Retina (tissue), 1 donor: ENCODE results near the gene PLA2G2A.
"Not testable (repeated sequence)": the region's sequence is repeated elsewhere in the genome, so short reads cannot be mapped to it uniquely, and the experiment has no call there.

ENCODE experiments used
- DNase-seq: peaks from one replicate; pipeline ENCODE4 v3.0.0-alpha.2; 2016

Gene PLA2G2A

GRCh38 chr1:19979494-19979977 is at the start of gene PLA2G2A:
Gene PLA2G2A (minus strand): TSS chr1:19979618. CDS start chr1:19978773, 845 bp downstream.
- no peak for DNase-seq

GRCh38 chr1:20028726-20029125 is 49.3 kb upstream of the PLA2G2A start:
- DNase-seq, result no peak

GRCh38 chr1:20028125-20028524 is 48.7 kb upstream of the PLA2G2A start:
- DNase-seq, result no peak

GRCh38 chr1:20017741-20018140 is 38.3 kb upstream of the PLA2G2A start:
- no peak for DNase-seq

GRCh38 chr1:20014153-20014552 is 34.7 kb upstream of the PLA2G2A start:
- DNase-seq, result no peak

GRCh38 chr1:20010016-20010415 is 30.6 kb upstream of the PLA2G2A start:
- DNase-seq, result no peak

GRCh38 chr1:20009212-20009611 is 29.8 kb upstream of the PLA2G2A start:
- DNase-seq, result no peak

- DNase-seq, result no peak
Observed at GRCh38 chr1:20008391-20008841, 29.0 kb upstream of the PLA2G2A start.

- DNase-seq, result not testable (repeated sequence)
Observed at GRCh38 chr1:19998823-19999222, 19.4 kb upstream of the PLA2G2A start.

GRCh38 chr1:19990689-19991088 is 11.3 kb upstream of the PLA2G2A start:
- no peak for DNase-seq

GRCh38 chr1:19990182-19990582 is 10.8 kb upstream of the PLA2G2A start:
- DNase-seq, result not testable (repeated sequence)

GRCh38 chr1:19988267-19989006 is 9.0 kb upstream of the PLA2G2A start:
- DNase-seq, result no peak

GRCh38 chr1:19987719-19988118 is 8.3 kb upstream of the PLA2G2A start:
- no peak for DNase-seq

- not testable (repeated sequence) for DNase-seq
Observed at GRCh38 chr1:19984409-19985016, 5.1 kb upstream of the PLA2G2A start.

- no peak for DNase-seq
Observed at GRCh38 chr1:19981507-19982312, 2.3 kb upstream of the PLA2G2A start.

GRCh38 chr1:19981170-19981506 is 1.7 kb upstream of the PLA2G2A start:
- no peak for DNase-seq

- no peak for DNase-seq
Observed at GRCh38 chr1:19980314-19980713, 896 bp upstream of the PLA2G2A start.

- no peak for DNase-seq
Observed at GRCh38 chr1:19978143-19978542, 1.3 kb downstream of the PLA2G2A start.

GRCh38 chr1:19976317-19977003 is 3.0 kb downstream of the PLA2G2A start:
- DNase-seq, result no peak

- no peak for DNase-seq
Observed at GRCh38 chr1:19975423-19976193, 3.8 kb downstream of the PLA2G2A start.

- DNase-seq, result peak; percentile 41
Observed at GRCh38 chr1:19974822-19975416, 4.5 kb downstream of the PLA2G2A start.

- no peak for DNase-seq
Observed at GRCh38 chr1:19973616-19974015, 5.8 kb downstream of the PLA2G2A start.
